Stomach smooth muscle (tissue), 2 donors: ENCODE measurements around the gene TPSD1.

ENCODE experiments used
- H3K27ac ChIP-seq: one replicate; pipeline ENCODE4 v1.7.0; 2013; ENCODE audit warnings: mild to moderate bottlenecking, low read length, inconsistent platforms
- H3K27me3 ChIP-seq, 2 donors: one replicate each; pipeline ENCODE4 v1.7.0; 2013; ENCODE audit warnings: low read length in 2 of 2; ENCODE audit not compliant: insufficient read depth in 2 of 2, control insufficient read depth in 1 of 2
- H3K36me3 ChIP-seq, 2 donors: one replicate each; pipeline ENCODE4 v1.7.0; 2013; ENCODE audit warnings: low read length in 2 of 2; ENCODE audit not compliant: control insufficient read depth in 2 of 2, insufficient read depth in 2 of 2
- H3K4me1 ChIP-seq: one replicate; pipeline ENCODE4 v1.7.0; 2013; ENCODE audit warnings: low read length; ENCODE audit not compliant: control insufficient read depth, insufficient read depth
- H3K4me3 ChIP-seq, 2 donors: one replicate each; pipeline ENCODE4 v1.7.0; 2013; ENCODE audit warnings: low read length in 2 of 2
- H3K9ac ChIP-seq, 2 donors: one replicate each; pipeline ENCODE4 v1.7.0; 2013; ENCODE audit warnings: low read length in 2 of 2, mild to moderate bottlenecking in 1 of 2
- H3K9me3 ChIP-seq, 2 donors: one replicate each; pipeline ENCODE4 v1.7.0; 2013; ENCODE audit warnings: low read length in 2 of 2; ENCODE audit not compliant: control insufficient read depth in 2 of 2
- donor health status: healthy.
- donor health status: Pancreatic carcinoma.

TPSD1 gene

GRCh38 chr16:1214719-1215118 is 41.1 kb upstream of the TPSD1 start:
- H3K27ac ChIP-seq, result no peak overlapping the region
- no peak overlapping the region for H3K9ac ChIP-seq
- H3K9me3 ChIP-seq, result no peaks in the 10 kb centered on the region
- H3K4me1 ChIP-seq, result no peaks in the 10 kb centered on the region
- no peaks in the 10 kb centered on the region for H3K27me3 ChIP-seq
- peaks cover 21 to 31% of the 10 kb centered on the region in 2 donors for H3K36me3 ChIP-seq
- no peak overlapping the region for H3K4me3 ChIP-seq

GRCh38 chr16:1215574-1216295 is 40.1 kb upstream of the TPSD1 start:
- Histone ChIP-seq H3K36me3 (peaks cover 22 to 29% of the 10 kb centered on the region in 2 donors), H3K9me3 (no peaks in the 10 kb centered on the region), H3K4me3 (no peak overlapping the region), H3K9ac (no peak overlapping the region), H3K27ac (no peak overlapping the region), H3K4me1 (no peaks in the 10 kb centered on the region), H3K27me3 (no peaks in the 10 kb centered on the region)

DNA sequence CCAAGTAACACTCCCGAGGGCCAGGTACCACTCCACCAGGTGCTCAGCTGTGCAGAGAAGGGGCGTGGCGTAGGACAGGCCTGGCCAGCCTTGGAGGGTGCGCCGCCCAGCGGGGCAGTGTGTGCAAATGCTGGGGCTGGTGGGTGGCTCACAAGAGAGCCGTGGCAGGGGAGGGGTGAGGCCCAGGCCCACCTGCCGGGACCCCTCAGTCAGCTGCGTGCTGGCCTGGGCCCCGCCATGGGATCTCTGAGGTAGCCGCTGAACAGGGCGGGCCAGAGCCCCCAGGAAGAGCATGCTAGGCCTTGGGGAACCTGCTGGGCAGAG is 39.6 kb upstream of the TPSD1 start:
- Histone ChIP-seq H3K9me3 (no peaks in the 10 kb centered on the region), H3K36me3 (peaks cover 18 to 24% of the 10 kb centered on the region in 2 donors), H3K27me3 (no peaks in the 10 kb centered on the region), H3K4me3 (no peak overlapping the region), H3K27ac (no peak overlapping the region), H3K9ac (no peak overlapping the region), H3K4me1 (peaks cover under 1% of the 10 kb centered on the region)

DNA sequence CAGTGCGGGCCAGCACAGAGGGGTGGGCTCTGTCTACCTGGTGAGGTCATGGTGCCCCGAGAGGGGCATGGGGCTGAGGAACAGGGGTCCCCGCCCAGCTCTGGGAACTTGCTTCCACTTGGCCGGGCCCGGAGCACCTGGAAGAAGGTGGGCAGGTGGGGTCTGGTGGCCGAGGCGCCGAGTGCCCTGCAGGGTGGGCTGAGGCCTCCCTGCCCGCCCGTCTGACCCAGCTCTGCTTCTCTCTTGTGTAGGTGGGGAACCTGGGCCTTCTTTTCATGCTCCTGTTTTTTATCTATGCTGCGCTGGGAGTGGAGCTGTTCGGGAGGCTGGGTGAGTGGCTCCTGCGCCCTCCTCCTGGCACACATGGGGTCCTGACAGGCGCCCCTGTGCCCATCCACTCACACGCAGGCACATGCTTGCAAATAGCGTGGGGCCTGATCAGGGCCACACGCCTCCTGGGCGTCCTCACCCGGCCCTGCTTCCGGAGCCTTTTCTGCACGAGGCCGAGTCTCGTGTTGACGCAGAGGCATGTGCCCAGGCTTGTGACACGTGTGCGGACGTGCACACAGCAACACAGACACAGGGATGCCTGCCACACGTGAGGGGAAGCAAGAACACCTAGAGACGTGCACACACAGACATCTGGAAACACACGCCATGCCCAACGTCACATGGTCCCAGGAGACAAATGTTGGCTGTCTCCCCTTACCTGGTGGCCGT is 39.0 kb upstream of the TPSD1 start:
- H3K27ac ChIP-seq, result no peak overlapping the region
- H3K9me3 ChIP-seq, result no peaks in the 10 kb centered on the region
- H3K36me3 ChIP-seq, result peaks cover 16 to 21% of the 10 kb centered on the region in 2 donors
- H3K4me3 ChIP-seq, result no peak overlapping the region
- no peaks in the 10 kb centered on the region for H3K27me3 ChIP-seq
- H3K4me1 ChIP-seq, result peaks cover 4% of the 10 kb centered on the region
- no peak overlapping the region for H3K9ac ChIP-seq

DNA sequence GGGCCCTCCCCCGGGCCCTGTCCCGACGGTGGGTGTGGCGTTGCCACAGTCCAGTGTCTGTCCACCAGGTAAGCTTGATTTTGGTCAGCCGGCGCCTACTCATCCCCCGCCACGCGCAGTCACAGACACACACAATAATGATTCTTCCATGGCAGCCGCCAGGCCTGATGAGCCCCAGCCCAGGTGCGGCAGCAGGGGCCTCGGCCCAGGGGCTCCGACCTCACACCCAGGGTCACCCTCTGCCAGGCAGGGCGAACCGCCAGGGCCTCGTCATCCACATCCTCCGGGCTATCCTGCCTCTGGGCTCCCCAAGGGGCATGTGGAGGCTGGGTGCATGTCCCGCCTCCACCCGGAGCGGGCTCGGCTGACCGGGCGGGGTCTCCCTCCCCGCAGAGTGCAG is 38.3 kb upstream of the TPSD1 start:
- Histone ChIP-seq H3K4me3 (no peak overlapping the region), H3K27me3 (no peaks in the 10 kb centered on the region), H3K9me3 (no peaks in the 10 kb centered on the region), H3K27ac (no peak overlapping the region), H3K9ac (no peak overlapping the region), H3K4me1 (peaks cover 4% of the 10 kb centered on the region), H3K36me3 (peaks cover 16 to 21% of the 10 kb centered on the region in 2 donors)

- Histone ChIP-seq H3K27me3 (no peaks in the 10 kb centered on the region), H3K4me1 (peaks cover 4% of the 10 kb centered on the region), H3K36me3 (peaks cover 13 to 21% of the 10 kb centered on the region in 2 donors), H3K9ac (no peak overlapping the region), H3K27ac (no peak overlapping the region), H3K4me3 (no peak overlapping the region), H3K9me3 (no peaks in the 10 kb centered on the region)
These were observed 37.6 kb upstream of the TPSD1 start for GRCh38 chr16:1218061-1218929.

- Histone ChIP-seq H3K27me3 (no peaks in the 10 kb centered on the region), H3K4me1 (peaks cover 4% of the 10 kb centered on the region), H3K36me3 (peaks cover 13 to 18% of the 10 kb centered on the region in 2 donors)
These were observed 36.8 kb upstream of the TPSD1 start for GRCh38 chr16:1218930-1219611.

DNA sequence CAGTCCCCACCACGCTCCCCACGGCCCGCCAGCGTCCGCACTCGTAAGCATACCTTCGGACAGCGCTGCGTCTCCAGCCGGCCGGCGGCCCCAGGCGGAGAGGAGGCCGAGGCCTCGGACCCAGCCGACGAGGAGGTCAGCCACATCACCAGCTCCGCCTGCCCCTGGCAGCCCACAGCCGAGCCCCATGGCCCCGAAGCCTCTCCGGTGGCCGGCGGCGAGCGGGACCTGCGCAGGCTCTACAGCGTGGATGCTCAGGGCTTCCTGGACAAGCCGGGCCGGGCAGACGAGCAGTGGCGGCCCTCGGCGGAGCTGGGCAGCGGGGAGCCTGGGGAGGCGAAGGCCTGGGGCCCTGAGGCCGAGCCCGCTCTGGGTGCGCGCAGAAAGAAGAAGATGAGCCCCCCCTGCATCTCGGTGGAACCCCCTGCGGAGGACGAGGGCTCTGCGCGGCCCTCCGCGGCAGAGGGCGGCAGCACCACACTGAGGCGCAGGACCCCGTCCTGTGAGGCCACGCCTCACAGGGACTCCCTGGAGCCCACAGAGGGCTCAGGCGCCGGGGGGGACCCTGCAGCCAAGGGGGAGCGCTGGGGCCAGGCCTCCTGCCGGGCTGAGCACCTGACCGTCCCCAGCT is 35.7 kb upstream of the TPSD1 start:
- Histone ChIP-seq H3K9ac (no peak overlapping the region), H3K27ac (no peak overlapping the region), H3K27me3 (no peaks in the 10 kb centered on the region), H3K4me3 (no peak overlapping the region), H3K36me3 (peaks cover 13 to 15% of the 10 kb centered on the region in 2 donors), H3K4me1 (peaks cover 6% of the 10 kb centered on the region), H3K9me3 (no peaks in the 10 kb centered on the region)

More at GRCh38 chr16:1218930-1219611, 36.8 kb upstream of the TPSD1 start:
- Histone ChIP-seq H3K4me3 (no peak overlapping the region), H3K9ac (no peak overlapping the region), H3K27ac (no peak overlapping the region), H3K9me3 (no peaks in the 10 kb centered on the region)

GRCh38 chr16:1220841-1221627 is 34.8 kb upstream of the TPSD1 start:
- peaks cover 13 to 15% of the 10 kb centered on the region in 2 donors for H3K36me3 ChIP-seq
- peaks cover 14% of the 10 kb centered on the region for H3K4me1 ChIP-seq
- H3K27ac ChIP-seq, result no peak overlapping the region
- no peak overlapping the region for H3K9ac ChIP-seq
- no peaks in the 10 kb centered on the region for H3K9me3 ChIP-seq
- H3K27me3 ChIP-seq, result no peaks in the 10 kb centered on the region
- no peak overlapping the region for H3K4me3 ChIP-seq
